ENCODE measurements around the gene BAHCC1. TPM values are rescaled to one million over a fixed set of nuclear protein-coding genes. Genes with fewer than 3 reads are reported as not detected.

BAHCC1 gene
- total RNA-seq, 2 experiments from 2014 or later = 0.40 to 0.65 TPM

DNA sequence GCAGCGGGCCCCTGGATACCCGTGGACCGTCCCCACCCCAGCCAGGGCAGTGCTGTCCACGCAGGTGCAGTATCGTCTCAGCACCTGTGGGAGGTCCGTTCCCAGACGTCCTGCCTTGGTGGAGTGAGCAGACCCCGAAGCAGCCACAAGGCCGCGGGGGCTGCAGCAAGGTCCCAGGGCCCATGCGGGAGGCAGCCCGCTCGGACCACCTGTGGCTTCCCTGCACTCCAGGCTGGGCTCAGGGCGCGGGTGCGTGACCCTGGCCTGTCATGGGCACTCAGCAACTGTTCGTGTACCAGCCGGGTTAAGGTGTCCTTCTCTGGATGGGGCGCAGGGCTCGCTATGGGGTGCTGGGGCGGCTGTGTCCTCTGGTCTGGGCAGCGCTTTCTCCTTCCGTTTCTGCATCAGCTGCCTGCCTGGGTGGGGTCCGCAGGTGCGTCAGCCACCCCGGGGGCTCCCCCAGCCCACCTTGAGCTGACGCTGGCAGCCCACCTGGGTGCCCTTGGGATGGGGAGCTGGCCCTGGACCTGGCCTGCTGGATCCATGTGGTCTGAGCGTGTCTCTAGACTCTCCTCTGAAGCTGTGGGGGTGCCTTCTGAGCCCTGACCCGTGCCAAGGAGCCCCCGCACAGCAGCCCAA lies 18.4 kb downstream of the BAHCC1 start:
- ChIA-PET POLR2A (no interaction called here), CTCF (interaction anchor here (1.5 kb wide), 1 partner anchor 27 kb away, joined by 5 read pairs; no protein-coding TSS in a partner anchor)
- H3K4me1 Mint-ChIP-seq (ENCODE audit: low read depth) = peaks cover 19% of the 10 kb centered on the region
- DNase-seq (no peak), ATAC-seq (no peak)
- no peaks in the 10 kb centered on the region for H3K9me3 Mint-ChIP-seq
- H3K27ac Mint-ChIP-seq = no peak overlapping the region
- TF ChIP-seq, protein P1, sequence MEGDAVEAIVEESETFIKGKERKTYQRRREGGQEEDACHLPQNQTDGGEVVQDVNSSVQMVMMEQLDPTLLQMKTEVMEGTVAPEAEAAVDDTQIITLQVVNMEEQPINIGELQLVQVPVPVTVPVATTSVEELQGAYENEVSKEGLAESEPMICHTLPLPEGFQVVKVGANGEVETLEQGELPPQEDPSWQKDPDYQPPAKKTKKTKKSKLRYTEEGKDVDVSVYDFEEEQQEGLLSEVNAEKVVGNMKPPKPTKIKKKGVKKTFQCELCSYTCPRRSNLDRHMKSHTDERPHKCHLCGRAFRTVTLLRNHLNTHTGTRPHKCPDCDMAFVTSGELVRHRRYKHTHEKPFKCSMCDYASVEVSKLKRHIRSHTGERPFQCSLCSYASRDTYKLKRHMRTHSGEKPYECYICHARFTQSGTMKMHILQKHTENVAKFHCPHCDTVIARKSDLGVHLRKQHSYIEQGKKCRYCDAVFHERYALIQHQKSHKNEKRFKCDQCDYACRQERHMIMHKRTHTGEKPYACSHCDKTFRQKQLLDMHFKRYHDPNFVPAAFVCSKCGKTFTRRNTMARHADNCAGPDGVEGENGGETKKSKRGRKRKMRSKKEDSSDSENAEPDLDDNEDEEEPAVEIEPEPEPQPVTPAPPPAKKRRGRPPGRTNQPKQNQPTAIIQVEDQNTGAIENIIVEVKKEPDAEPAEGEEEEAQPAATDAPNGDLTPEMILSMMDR (IDR thresholded peaks at IDR 0.05) = no peak
- no peak overlapping the region for H3K4me3 Mint-ChIP-seq
- peaks cover 7% of the 10 kb centered on the region for H3K27me3 Mint-ChIP-seq
- no peaks in the 10 kb centered on the region for H3K36me3 Mint-ChIP-seq (ENCODE audit: low read depth)
- intact Hi-C loops (cut with micrococcal nuclease) = no loop called here

DNA sequence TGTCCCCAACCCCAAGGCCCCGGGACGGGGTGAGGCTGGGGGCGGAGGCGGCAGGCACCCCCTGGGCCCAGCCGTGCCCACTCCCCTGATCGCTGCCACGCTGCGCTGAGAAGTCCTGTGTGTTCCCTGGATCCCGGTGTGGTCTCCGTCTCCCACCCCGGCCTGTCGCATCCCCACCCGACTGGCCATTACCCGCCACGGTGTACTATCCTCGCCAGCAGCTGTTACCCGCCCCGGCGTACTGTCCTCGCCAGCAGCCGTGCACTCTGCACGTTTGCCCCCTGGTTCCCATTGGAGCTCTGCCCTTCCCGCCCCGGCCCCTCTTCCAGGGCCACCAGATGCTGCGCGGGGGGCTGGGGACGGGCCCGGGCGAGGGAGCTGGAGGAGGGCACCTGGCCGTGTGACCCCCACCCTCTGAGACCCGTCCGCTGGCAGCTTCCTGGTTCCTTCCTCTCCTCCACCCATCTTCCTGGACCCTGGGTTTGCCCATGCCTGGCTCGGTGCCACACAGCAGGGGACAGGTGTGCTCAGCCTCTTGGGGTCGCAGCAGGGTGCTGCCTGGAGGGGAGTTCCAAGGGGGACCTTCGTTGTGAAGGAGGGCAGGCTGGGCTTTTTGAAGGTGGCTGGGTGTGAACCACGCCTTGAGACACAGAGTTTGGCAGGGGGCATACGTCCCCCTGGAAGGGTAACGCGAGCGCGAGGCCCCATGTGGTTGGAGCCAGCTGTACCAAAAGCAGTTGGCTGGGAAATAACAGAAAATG lies 19.7 kb downstream of the BAHCC1 start:
- Mint-ChIP-seq H3K27ac (no peak overlapping the region), H3K27me3 (no peaks in the 10 kb centered on the region), H3K9me3 (no peaks in the 10 kb centered on the region), H3K4me1 (ENCODE audit: low read depth) (peaks cover 19% of the 10 kb centered on the region), H3K36me3 (ENCODE audit: low read depth) (no peaks in the 10 kb centered on the region), H3K4me3 (no peak overlapping the region)
- CTCF ChIA-PET = no interaction called here
- TF ChIP-seq, protein P1 (IDR thresholded peaks at IDR 0.05) = no peak
- DNase-seq = no peak
- intact Hi-C loops (cut with micrococcal nuclease) = no loop called here
- POLR2A ChIA-PET = no interaction called here
- ATAC-seq = no peak

- CTCF ChIA-PET = no interaction called here
These were observed 20.4 kb downstream of the BAHCC1 start for GRCh38 chr17:81415681-81416080.

GRCh38 chr17:81416612-81417011 lies 21.4 kb downstream of the BAHCC1 start:
- POLR2A ChIA-PET = no interaction called here
- ATAC-seq (no peak), DNase-seq (no peak)
- CTCF ChIA-PET = no interaction called here
- Mint-ChIP-seq H3K4me3 (no peak overlapping the region), H3K9me3 (no peaks in the 10 kb centered on the region), H3K4me1 (ENCODE audit: low read depth) (peaks cover 16% of the 10 kb centered on the region), H3K27me3 (no peaks in the 10 kb centered on the region), H3K27ac (no peak overlapping the region), H3K36me3 (ENCODE audit: low read depth) (no peaks in the 10 kb centered on the region)
- TF ChIP-seq, protein P1 (IDR thresholded peaks at IDR 0.05) = no peak
- intact Hi-C loops (cut with micrococcal nuclease) = no loop called here

More at GRCh38 chr17:81415681-81416080, 20.4 kb downstream of the BAHCC1 start:
- Mint-ChIP-seq H3K27me3 (no peaks in the 10 kb centered on the region), H3K27ac (no peak overlapping the region), H3K4me3 (no peak overlapping the region), H3K4me1 (ENCODE audit: low read depth) (peaks cover 19% of the 10 kb centered on the region), H3K36me3 (ENCODE audit: low read depth) (no peaks in the 10 kb centered on the region), H3K9me3 (no peaks in the 10 kb centered on the region)
- POLR2A ChIA-PET = no interaction called here
- ATAC-seq = no peak
- DNase-seq = no peak
- TF ChIP-seq, protein P1 (IDR thresholded peaks at IDR 0.05) = no peak
- intact Hi-C loops (cut with micrococcal nuclease) = no loop called here
